Raji (cell line): ENCODE measurements around the gene LTBP1.

ENCODE experiments used
- POLR2A ChIP-seq: IDR thresholded peaks from 2 replicates; pipeline ENCODE4 v1.6.1; 2011; ENCODE audit warnings: low read depth, low read length, control low read depth; ENCODE audit not compliant: insufficient read depth

The LTBP1 gene

GRCh38 chr2:33292981-33293595 lies 346.3 kb downstream of the LTBP1 start:
- no peak for TF ChIP-seq POLR2A

- no peak for TF ChIP-seq POLR2A
Observed at GRCh38 chr2:33298233-33298632, 351.5 kb downstream of the LTBP1 start.

DNA sequence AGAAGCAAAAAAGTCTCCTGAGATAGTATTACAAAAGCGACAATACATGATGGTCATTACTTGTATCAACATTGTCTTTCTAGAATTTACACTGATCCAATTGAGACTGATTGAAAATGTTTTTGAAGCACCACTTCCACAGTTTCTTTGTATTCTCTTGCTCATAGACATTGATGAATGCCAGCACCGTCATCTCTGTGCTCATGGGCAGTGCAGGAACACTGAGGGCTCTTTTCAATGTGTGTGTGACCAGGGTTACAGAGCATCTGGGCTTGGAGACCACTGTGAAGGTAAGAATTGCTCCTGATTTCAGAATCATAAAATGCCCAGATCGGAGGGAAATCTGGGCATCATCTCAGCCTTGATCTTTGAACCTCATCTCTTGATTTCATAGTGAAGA lies 354.6 kb downstream of the LTBP1 start:
- no peak for TF ChIP-seq POLR2A

DNA sequence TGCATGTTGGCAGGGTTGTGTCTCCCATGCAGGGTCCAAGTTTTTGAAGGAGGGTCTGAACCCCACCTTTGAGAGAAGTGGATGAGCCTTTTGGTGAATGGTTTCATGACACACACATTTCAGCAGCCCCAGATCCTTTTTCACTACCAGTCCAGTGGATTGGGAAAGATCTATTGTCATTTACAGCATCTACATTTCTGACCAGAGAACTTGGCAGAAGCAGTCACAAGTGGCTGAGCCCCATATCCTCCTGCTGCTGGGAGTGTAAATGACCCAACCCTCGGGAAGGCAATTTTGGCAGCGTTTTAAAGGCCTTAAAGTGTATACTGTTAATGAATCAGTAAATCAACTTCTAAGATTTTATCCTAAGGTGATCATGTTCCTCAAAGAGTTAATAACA lies 355.6 kb downstream of the LTBP1 start:
- no peak for TF ChIP-seq POLR2A

- no peak for TF ChIP-seq POLR2A
Observed at GRCh38 chr2:33304032-33304864, 357.5 kb downstream of the LTBP1 start.

GRCh38 chr2:33307659-33308270 lies 361.0 kb downstream of the LTBP1 start:
- TF ChIP-seq POLR2A = no peak

GRCh38 chr2:33312355-33312754 lies 365.6 kb downstream of the LTBP1 start:
- TF ChIP-seq POLR2A = no peak

- TF ChIP-seq POLR2A = no peak
Observed at GRCh38 chr2:33313039-33313438, 366.3 kb downstream of the LTBP1 start.

- no peak for TF ChIP-seq POLR2A
Observed at GRCh38 chr2:33314541-33314940, 367.8 kb downstream of the LTBP1 start.

GRCh38 chr2:33316328-33316727 lies 369.6 kb downstream of the LTBP1 start:
- no peak for TF ChIP-seq POLR2A

DNA sequence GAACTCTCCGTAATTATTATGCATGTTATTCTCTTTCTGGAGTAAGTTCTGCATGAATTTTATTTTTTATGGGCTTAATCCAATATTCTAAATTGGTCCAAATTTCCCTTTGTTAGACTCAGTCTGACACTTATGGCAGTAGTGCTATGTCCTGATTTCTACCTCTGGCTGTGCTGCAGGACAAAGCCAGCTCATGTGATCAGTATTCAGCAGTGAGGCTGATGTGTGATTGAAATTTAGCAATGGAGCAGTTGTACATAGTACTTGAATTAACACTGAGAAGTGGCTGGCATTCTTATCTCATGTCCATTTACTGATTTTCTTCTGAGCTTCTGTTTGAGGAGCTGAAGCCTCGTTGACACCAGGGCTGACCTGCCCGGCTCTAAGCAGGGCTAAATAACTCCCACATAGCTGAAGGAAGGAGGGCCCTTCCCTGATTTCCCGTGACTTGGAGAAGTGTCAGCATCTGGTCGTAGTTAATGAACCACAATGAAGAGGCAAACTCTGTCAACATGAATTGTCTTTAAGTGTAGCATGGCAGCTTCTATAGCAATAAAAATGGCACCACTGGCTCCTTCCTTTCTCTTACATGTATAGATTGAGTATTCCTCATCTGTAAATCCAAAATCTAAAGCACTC lies 370.7 kb downstream of the LTBP1 start:
- no peak for TF ChIP-seq POLR2A

DNA sequence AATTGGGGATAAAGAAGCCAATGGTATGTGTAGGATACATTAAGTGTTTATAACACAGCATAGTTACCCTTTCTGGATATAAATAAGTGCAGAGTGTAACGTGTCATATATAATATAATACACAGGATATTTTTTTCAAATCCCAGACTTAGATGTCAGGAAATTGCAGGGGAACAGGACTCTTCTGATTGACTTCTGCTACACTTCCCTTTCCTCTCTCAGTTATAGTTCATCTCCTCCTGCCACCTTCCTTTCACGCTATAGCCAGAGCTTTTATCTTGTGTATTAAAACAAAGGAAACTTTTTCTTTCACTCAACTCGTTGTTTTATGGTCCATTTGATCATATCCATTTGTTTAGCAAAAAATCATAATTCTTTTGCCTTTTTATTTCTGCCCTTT lies 371.7 kb downstream of the LTBP1 start:
- TF ChIP-seq POLR2A = no peak

- TF ChIP-seq POLR2A = no peak
Observed at GRCh38 chr2:33320573-33320972, 373.8 kb downstream of the LTBP1 start.

DNA sequence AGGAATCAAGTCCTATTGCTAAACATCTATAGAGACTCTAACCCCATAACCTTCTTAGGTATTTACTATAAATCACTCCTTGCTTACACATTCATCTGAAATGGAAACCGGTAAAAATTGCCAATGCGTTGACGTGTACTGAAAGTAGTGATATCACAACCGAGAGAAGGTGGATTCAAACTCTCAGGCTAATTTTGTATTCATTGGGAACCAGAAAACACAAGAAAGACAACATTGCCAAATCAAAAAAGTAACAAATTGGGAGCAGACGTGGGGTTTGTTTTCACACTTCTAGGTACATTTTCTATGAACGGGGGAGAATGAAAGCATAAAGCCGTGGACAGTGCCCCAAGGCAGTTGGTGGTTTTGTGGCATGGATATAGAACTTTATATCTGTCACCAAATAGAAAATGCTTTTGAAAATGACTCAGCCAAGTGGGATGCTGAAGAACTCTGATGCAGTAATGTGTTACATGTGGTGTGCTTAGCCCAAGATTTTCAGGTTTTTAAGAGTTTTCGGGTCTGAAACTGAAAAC lies 374.6 kb downstream of the LTBP1 start:
- TF ChIP-seq POLR2A = no peak

DNA sequence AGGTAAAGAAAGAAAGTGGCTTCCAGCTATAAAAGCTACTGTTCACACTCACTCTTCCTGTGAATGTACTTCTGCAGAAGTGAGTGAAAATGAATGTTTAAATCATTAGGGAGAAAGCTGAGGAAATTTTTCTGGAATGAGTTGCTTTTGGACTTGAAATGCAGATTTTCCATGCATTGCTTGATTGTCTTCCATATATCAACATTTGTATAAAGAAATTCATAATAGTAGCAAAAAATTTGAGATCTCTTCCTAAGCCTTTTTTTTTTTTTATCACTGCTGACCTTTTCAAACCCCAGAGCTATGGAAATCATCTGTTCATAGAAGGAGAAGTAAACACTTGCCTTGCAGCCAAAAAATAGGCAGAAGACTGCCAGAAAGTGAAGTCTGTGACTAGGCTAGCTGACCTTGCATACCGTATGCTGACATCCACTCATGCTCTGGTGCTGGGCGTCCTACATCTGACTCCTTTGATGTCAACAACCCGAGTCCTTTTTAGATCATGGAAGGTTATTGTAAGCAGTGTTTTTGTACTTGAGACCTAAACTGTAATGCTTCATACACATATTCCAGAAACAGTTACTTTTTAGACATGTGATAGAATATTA lies 375.2 kb downstream of the LTBP1 start:
- no peak for TF ChIP-seq POLR2A

DNA sequence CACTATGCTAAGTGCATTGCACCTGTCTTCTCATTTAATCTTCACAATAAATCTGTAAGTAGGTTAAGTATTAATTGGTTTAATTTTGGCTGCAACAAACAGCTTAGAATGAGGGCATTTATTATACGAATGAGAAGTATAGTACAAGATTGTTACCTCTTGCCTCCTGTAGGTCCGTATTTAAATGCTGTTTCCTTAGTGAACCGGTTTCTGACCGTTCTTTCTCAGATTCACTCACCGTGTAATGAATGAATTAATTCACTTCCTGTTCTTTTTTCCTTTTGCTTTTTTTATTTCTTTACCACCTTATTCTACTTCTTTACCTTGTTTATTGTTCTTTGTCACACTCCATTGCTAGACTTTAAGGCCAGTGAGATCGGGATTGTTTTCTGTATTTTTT lies 375.9 kb downstream of the LTBP1 start:
- no peak for TF ChIP-seq POLR2A

DNA sequence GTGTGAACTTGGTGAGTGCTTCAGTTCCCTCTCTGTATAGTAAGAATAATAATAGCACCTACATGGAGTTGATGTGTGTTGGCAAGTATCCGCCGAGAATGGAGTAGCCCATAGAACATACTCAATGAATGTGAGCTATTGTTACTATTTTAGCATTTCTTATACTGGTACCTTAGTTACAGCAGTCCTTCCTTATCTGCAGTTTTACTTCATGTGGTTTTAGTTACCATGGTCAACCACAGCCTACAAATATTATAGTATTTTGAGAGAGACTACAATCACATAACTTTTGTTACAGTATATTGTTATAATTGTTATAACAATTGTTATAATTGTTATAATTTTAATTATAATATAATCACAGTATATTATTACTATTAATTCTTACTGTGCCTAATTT lies 377.2 kb downstream of the LTBP1 start:
- no peak for TF ChIP-seq POLR2A
